Cerebellar nuclear complex (tissue), 1 donor: Measurements from ENCODE around the gene PLEKHN1.

ENCODE experiments used
- DNase-seq, 2 experiments: peaks; one replicate each; lab custom pipeline; 2025; lab: John Stamatoyannopoulos, UW

The PLEKHN1 gene

DNA sequence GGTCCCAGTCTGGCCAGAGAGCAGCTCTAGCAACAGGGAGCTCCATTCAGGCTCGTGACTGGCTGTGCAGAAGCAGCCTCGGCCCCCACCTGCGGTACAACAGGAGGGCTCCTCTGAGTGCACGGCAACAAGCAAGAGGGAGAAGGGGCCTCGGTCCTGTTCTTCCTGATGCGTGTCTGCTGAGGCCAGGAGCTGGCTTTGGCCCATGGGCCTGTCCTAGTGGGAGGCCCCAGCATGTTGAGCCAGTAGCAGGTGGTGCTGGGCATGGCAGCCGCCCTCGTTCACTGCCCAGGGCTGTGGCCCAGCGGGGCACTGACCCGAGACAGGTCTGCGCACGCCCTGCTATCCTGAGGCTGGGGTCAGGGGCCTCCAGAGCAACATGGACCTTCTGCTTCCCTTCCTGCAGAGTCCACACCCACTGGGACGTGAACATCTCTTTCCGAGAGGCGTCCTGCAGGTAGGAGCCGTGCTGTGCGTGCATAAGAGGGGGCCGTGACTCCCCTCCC, 35.6 kb upstream of the PLEKHN1 start:
- no peak for DNase-seq

GRCh38 chr1:931380-932172, 34.7 kb upstream of the PLEKHN1 start:
- DNase-seq, result no peak

DNA sequence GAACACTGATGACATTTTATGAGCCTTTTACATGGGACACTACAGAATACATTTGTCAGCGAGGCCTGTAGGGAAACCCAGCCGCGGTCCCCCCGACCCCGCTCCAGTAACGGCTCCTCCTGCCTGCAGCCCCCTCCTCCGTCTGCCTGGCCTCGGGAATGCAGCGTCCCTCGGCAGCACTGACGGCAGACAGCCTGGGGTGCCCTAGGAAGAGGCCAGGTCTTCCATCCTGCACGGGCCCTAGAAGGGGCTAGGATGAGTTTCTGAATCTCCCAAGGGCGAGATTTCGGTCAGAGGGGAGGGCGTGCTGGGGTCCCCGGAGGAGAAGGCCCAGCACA, 34.1 kb upstream of the PLEKHN1 start:
- no peak for DNase-seq

DNA sequence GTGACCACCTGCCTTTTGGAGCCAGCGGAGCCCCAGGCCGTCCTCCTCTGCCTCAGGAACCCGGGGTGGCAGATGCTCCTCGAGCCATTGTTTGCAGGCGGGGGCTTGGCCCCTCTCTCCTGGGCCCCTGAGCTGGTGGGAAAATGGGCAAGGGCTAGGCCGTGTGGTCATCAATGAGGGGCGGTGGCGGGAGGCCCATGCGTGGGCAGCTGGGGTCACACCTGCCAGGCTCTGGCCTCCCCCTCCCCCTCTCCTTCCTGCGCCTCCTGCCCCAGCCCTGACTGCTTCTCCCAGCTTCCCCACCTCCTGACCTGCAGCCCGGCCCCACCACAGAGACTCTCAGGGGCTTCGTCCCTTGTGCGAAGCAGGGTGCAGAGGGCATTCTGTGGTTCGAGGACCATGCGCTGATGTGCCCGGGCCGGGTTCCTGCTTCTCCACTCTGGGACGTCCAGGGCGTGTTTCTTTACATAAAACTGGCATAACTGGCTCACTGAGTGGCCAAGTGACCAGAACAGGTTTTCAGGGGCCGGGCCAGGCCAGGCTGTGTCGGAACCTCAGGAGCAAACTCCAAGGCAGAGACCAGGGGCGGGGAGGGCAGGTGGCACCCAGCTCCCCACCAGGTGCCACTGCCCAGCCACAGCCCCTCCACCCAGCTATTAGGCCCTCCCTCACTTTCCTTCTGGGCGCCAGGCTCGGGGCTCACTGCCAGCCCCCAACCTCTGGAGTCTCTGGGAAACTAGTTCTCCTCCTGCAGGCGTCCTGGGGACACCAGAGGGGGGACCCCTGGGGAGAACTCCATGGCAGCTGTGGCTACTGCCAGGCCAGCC, 33.3 kb upstream of the PLEKHN1 start:
- no peak for DNase-seq

DNA sequence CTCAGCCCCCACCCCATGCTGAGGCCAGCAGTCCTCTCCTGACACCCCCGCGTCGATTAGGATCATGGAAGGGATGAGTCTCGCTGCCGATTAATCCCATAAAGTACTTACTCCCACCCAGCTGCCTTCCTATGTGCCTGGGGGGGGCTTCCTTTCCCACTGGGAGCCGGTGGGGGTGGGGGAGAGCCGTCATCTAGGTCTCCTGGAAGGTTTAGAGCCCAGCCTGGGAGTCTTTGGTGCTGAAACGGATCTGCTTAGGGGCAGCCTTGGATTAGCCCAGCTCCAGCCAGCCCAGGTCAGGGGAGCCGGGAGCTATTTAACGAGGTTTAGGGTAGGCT, 32.7 kb upstream of the PLEKHN1 start:
- no peak for DNase-seq

- no peak for DNase-seq
These were observed 31.1 kb upstream of the PLEKHN1 start for GRCh38 chr1:934991-935750.

DNA sequence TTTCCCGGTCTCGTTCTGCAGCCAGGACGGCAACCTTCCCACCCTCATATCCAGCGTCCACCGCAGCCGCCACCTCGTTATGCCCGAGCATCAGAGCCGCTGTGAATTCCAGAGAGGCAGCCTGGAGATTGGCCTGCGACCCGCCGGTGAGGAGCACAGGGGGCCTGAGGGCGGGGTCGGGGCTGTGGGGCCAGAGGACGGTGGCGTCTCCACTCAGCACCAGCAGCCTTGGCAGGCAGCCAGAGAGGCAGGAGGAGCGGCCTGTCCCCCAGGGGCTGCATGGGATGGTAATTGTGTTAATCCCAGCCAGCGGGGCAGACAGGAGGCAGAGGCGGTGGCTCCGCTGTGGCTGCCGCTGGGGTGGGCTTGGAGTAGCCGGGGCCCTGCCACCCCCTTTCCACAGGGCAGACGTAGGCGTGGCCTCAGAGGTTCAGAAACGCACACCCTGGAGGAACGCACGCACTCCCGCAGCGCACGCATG, 30.5 kb upstream of the PLEKHN1 start:
- DNase-seq, result no peak

- no peak for DNase-seq
These were observed 29.7 kb upstream of the PLEKHN1 start for GRCh38 chr1:936348-937264.

DNA sequence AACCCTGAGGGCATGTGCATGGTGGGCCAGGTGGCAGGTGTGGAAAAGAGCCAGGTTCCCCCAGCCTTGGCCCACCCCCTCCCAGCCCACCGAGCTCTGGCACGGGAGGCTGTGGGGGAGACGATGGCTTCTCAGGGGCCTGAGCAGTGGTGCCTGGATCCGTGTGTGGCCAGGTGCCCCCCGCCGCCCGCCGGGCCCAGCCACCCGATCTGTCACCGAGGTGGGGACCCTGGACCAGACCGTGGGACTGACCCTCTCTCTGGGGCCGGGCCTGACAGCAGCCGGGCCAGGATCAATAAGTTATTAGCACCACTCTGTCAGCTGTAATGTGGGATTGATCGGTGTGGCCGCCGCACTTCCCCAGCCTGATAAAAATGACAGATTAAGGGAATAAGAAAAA, 28.8 kb upstream of the PLEKHN1 start:
- no peak for DNase-seq

DNA sequence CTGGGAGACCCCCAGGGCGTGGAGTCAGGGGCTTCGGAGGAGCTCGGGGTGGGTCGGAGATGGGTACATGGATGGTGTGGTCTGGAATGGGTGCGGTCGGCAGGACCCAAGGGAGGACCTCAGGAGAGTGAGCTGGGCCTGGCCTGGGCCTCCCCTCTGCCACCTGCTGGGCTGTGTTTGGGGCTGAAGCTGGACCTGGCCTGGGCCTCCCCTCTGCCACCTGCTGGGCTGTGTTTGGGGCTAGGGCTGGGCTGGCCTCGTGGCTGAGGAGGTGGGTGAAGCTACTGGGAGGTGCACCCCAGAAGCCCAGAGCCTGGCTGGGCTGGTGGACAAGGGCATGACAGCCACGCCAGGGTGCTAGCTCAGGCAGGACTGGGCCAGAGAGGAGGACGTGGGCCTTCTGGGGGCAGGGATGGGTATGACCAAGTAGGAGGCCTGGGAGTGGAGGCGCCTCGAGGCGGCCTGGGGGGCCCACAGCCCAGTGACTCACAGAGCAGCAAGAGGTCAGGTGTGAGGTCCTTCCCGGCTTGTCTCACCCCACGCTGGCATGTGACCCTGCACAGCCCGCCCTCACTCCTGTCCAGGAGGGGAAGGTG, 28.1 kb upstream of the PLEKHN1 start:
- DNase-seq, result no peak

GRCh38 chr1:938711-939489, 27.4 kb upstream of the PLEKHN1 start:
- no peak for DNase-seq

DNA sequence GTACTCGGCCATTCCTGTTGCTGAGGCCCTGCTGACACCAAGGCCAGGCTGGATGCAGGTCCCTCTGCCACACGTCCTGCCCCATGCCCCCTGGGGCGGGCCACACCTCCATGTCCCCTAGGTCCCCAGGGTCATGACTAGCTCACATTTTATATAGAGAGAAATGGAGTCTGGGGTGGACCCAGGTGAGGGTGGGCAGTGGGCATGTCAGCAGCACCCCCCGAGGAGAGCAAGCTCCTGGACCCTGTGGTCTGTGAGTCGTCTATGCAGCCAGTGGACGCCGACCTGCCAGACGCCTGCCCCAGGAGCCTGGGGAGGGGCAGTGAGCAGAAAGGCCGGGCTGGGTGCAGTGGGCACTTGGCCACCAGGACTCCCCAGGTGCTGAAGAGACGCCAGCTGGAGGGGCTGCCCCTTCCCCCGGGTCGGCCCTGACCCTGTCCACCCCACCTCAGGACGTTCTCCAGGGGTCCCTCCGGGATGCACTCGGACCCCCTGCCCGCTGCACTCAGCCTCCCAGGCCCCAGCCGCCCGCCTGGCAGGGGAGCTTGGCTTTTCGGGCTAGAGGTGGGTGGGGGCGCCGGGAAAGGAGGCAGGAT, 26.7 kb upstream of the PLEKHN1 start:
- no peak for DNase-seq

GRCh38 chr1:940107-941014, 25.9 kb upstream of the PLEKHN1 start:
- no peak for DNase-seq

DNA sequence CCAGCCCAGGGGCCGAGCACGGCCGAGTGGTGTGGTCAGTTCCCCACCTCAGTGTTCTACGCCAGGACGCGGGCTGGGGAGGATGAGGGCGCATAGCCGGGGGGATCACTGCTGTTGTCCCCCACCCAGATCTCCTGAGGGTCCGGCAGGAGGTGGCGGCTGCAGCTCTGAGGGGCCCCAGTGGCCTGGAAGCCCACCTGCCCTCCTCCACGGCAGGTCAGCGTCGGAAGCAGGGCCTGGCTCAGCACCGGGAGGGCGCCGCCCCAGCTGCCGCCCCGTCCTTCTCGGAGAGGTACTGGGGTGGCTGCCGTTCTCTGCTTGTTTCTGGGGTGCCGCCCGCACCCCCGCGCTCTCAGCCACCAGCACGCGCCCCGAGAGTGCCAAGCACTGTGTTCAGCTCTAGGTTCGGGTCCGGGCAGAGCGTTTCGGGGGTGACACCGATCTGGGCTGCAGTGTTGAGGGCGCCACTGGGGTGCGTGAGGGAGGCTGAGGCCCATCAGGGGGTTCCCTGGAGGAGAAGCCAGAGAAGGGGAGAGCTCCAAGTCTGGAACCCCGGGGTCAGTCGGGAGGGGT, 25.2 kb upstream of the PLEKHN1 start:
- DNase-seq, result no peak

DNA sequence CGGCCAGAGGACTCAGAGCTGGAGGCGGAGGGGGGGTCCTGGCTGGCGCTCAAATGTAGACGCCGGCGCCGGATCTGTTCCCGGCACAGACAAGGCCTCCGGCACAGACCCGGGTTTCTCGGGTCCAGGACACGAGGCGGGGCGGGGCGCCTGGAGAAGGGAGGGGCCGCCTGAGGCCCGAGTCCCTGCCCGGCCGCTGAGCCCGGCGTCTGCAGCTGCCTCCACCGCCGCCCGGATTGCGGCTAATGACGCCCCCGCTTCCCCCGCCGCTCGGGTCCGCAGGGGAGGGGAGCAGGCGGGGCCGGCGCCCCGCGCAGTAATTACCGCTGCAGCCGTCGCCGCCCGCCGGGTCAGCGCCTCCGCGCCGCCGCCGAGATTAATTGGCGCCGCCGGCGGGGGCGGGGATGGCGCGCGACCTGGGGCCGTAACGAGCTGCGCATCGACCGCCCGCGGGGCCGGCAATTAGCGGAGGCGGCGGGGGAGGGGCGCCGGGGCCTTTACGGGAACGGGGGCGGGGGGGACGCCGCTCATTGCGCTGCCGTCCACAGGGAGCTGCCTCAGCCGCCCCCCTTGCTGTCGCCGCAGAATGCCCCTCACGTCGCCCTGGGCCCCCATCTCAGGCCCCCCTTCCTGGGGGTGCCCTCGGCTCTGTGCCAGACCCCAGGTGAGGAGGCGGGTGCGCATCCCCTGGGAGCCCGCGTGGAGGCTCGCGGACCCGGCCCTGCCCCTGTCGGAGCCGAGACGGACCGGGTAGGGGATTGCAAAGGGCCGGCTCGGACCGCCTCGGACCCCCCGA, 24.5 kb upstream of the PLEKHN1 start:
- DNase-seq, result no peak

GRCh38 chr1:942411-942821, 23.9 kb upstream of the PLEKHN1 start:
- no peak for DNase-seq

DNA sequence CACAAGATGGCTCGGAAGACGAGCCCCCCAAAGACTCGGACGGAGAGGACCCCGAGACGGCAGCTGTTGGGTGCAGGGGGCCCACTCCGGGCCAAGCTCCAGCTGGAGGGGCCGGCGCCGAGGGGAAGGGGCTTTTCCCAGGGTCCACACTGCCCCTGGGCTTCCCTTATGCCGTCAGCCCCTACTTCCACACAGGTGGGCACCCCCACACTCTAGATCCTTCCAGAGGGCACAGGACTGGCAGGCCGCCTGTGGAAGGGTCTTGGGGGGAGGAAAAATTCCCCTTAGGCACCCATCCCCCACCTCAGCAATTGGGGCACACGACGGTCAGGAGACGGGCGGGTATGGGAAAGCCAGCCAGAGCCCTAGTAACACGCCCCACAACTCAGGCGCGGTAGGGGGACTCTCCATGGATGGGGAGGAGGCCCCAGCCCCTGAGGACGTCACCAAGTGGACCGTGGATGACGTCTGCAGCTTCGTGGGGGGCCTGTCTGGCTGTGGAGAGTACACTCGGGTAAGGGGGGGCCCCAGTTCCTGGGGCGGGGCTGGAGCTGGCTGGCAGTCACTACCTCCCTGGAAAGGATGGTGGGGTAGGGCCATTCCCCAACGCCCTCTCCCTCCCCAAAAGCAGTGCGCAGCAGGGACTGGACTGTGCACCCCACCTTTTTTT, 23.3 kb upstream of the PLEKHN1 start:
- no peak for DNase-seq
